H9 (cell line): ENCODE data around the gene PRR36. TPM values are rescaled to one million over a fixed set of nuclear protein-coding genes. Genes with fewer than 3 reads are reported as not detected.

Source experiments
- DNase-seq: peaks from one replicate; pipeline ENCODE4 v3.0.0-alpha.2; 2017
- H2AFZ ChIP-seq: one replicate; pipeline ENCODE4 v1.6.1; 2013; ENCODE audit warnings: mild to moderate bottlenecking, low read length, control low read depth, moderate library complexity
- H2AK5ac ChIP-seq: 2 replicates; pipeline ENCODE4 v1.6.1; 2013; ENCODE audit warnings: low read length, control low read depth, mixed read lengths; ENCODE audit not compliant: insufficient read length
- H2BK120ac ChIP-seq: one replicate; pipeline ENCODE4 v1.6.1; 2013; ENCODE audit warnings: low read depth, mild to moderate bottlenecking, low read length, control low read depth, inconsistent platforms; ENCODE audit not compliant: poor library complexity, severe bottlenecking
- H2BK12ac ChIP-seq: 2 replicates; pipeline ENCODE4 v1.6.1; 2013; ENCODE audit warnings: low read length, control low read depth, mixed read lengths, low read depth; ENCODE audit not compliant: insufficient read length
- H2BK15ac ChIP-seq: 2 replicates; pipeline ENCODE4 v1.6.1; 2013; ENCODE audit warnings: low read depth, low read length, control low read depth
- H2BK20ac ChIP-seq: one replicate; pipeline ENCODE4 v1.6.1; 2013; ENCODE audit warnings: low read depth, mild to moderate bottlenecking, low read length, control low read depth, inconsistent platforms; ENCODE audit not compliant: poor library complexity, severe bottlenecking
- H2BK5ac ChIP-seq: 2 replicates; pipeline ENCODE4 v1.6.1; 2013; ENCODE audit warnings: low read length, control low read depth, mixed read lengths; ENCODE audit not compliant: insufficient read length
- H3K14ac ChIP-seq: 2 replicates; pipeline ENCODE4 v1.6.1; 2013; ENCODE audit warnings: low read length, control low read depth; ENCODE audit not compliant: insufficient read depth
- H3K18ac ChIP-seq: 2 replicates; pipeline ENCODE4 v1.6.1; 2013; ENCODE audit warnings: low read depth, mild to moderate bottlenecking, mixed read lengths, low read length, control low read depth; ENCODE audit not compliant: insufficient read length
- H3K23ac ChIP-seq: 2 replicates; pipeline ENCODE4 v1.6.1; 2013; ENCODE audit warnings: low read length, control low read depth, mixed read lengths, low read depth; ENCODE audit not compliant: insufficient read length
- H3K23me2 ChIP-seq: 2 replicates; pipeline ENCODE4 v1.6.1; 2013; ENCODE audit warnings: low read depth, mild to moderate bottlenecking, mixed read lengths, low read length, control low read depth; ENCODE audit not compliant: insufficient read length, poor library complexity, severe bottlenecking
- H3K27ac ChIP-seq: 2 replicates; pipeline ENCODE4 v1.5.1; 2013; ENCODE audit warnings: low read length, control low read depth, mixed read lengths, low read depth; ENCODE audit not compliant: insufficient read length
- H3K27me3 ChIP-seq: 2 replicates; pipeline ENCODE4 v1.6.1; 2013; ENCODE audit warnings: low read length, control low read depth, inconsistent platforms; ENCODE audit not compliant: insufficient read depth
- H3K4ac ChIP-seq: 2 replicates; pipeline ENCODE4 v1.6.1; 2013; ENCODE audit warnings: low read depth, mild to moderate bottlenecking, control low read depth, inconsistent platforms, low read length, moderate library complexity
- H3K4me1 ChIP-seq: 2 replicates; pipeline ENCODE4 v1.6.1; 2013; ENCODE audit warnings: low read length, control low read depth, inconsistent platforms; ENCODE audit not compliant: insufficient read depth
- H3K4me2 ChIP-seq: 2 replicates; pipeline ENCODE4 v1.6.1; 2013; ENCODE audit warnings: low read length, control low read depth, mixed read lengths; ENCODE audit not compliant: insufficient read length, insufficient read depth
- H3K56ac ChIP-seq: 2 replicates; pipeline ENCODE4 v1.6.1; 2013; ENCODE audit warnings: low read depth, mild to moderate bottlenecking, mixed read lengths, low read length, control low read depth; ENCODE audit not compliant: insufficient read length
- H3K79me1 ChIP-seq: 2 replicates; pipeline ENCODE4 v1.6.1; 2013; ENCODE audit warnings: low read depth, mild to moderate bottlenecking, moderate library complexity, low read length, control low read depth, inconsistent platforms; ENCODE audit not compliant: insufficient read depth, poor library complexity, severe bottlenecking
- H3K79me2 ChIP-seq: 2 replicates; pipeline ENCODE4 v1.6.1; 2013; ENCODE audit warnings: low read length, control low read depth, inconsistent platforms; ENCODE audit not compliant: insufficient read depth
- H3K9ac ChIP-seq: 2 replicates; pipeline ENCODE4 v1.6.1; 2013; ENCODE audit warnings: low read length, control low read depth, mixed read lengths; ENCODE audit not compliant: insufficient read length; ENCODE audit errors: extremely low read depth
- H3K9me3 ChIP-seq: one replicate; pipeline ENCODE4 v1.6.1; 2013; ENCODE audit warnings: low read depth, low read length, inconsistent platforms; ENCODE audit not compliant: control insufficient read depth
- H3T11ph ChIP-seq: one replicate; pipeline ENCODE4 v1.6.1; 2013; ENCODE audit warnings: mild to moderate bottlenecking, low read length, control low read depth, inconsistent platforms
- H4K20me1 ChIP-seq: one replicate; pipeline ENCODE4 v1.6.1; 2013; ENCODE audit not compliant: control insufficient read depth, insufficient read length, insufficient read depth
- H4K5ac ChIP-seq: 2 replicates; pipeline ENCODE4 v1.6.1; 2013; ENCODE audit warnings: low read depth, mild to moderate bottlenecking, mixed read lengths, low read length, control low read depth; ENCODE audit not compliant: insufficient read length
- H4K8ac ChIP-seq: replicated peaks from 2 replicates; pipeline ENCODE4 v1.6.1; 2013; ENCODE audit warnings: low read length, control low read depth, mixed read lengths, low read depth; ENCODE audit not compliant: insufficient read length
- H4K91ac ChIP-seq: 2 replicates; pipeline ENCODE4 v1.6.1; 2013; ENCODE audit warnings: low read depth, mild to moderate bottlenecking, moderate library complexity, mixed read lengths, low read length, control low read depth; ENCODE audit not compliant: insufficient read length
- H3K27ac Mint-ChIP-seq, 3 experiments: 2 replicates in 2 of 3; 3 replicates in 1 of 3; pipeline ENCODE4 v1.8.0; 2020 to 2021; ENCODE audit warnings: mixed read lengths in 3 of 3, mild to moderate bottlenecking in 1 of 3, moderate library complexity in 1 of 3
- H3K27me3 Mint-ChIP-seq: 2 replicates; pipeline ENCODE4 v1.8.0; 2021; ENCODE audit warnings: low read depth, mild to moderate bottlenecking, moderate library complexity, mixed read lengths
- H3K36me3 Mint-ChIP-seq, 3 experiments: 2 replicates in 2 of 3; 3 replicates in 1 of 3; pipeline ENCODE4 v1.8.0; 2020 to 2021; ENCODE audit warnings: low read depth in 3 of 3, mixed read lengths in 3 of 3; ENCODE audit not compliant: insufficient read depth in 1 of 3
- H3K4me1 Mint-ChIP-seq, 2 experiments: 2 replicates each; pipeline ENCODE4 v1.8.0; 2020; ENCODE audit warnings: mixed read lengths in 2 of 2
- H3K4me3 Mint-ChIP-seq, 2 experiments: 2 replicates in 1 of 2; 3 replicates in 1 of 2; pipeline ENCODE4 v1.8.0; 2020 to 2021; ENCODE audit warnings: mild to moderate bottlenecking in 2 of 2, mixed read lengths in 2 of 2, moderate library complexity in 1 of 2
- H3K9me3 Mint-ChIP-seq, 2 experiments: 2 replicates in 1 of 2; 3 replicates in 1 of 2; pipeline ENCODE4 v1.8.0; 2020; ENCODE audit warnings: mild to moderate bottlenecking in 2 of 2, mixed read lengths in 2 of 2, moderate library complexity in 1 of 2
- WGBS: extraction: QIAGEN DNeasy Blood & Tissue Kit; methylation state at CpG from one replicate; pipeline ENCODE4 v1.1.7; 2013; ENCODE audit warnings: missing lambda C conversion rate, low lambda C conversion rate, mixed read lengths; ENCODE audit not compliant: insufficient read length; ENCODE audit errors: extremely low coverage; 5-methylcytosine and 5-hydroxymethylcytosine counted together
- total RNA-seq: library from RNA; stranded (reverse); gene quantifications from 2 replicates; pipeline ENCODE4 v1.2.1, GENCODE V29; 2021
- TF ChIP-seq, protein P1 (sequence below): fragments of 200-600 bp; sonication (generic); conservative IDR thresholded peaks from 3 replicates; pipeline ENCODE4 v1.8.0; 2021; ENCODE audit warnings: antibody characterized with exemption, mild to moderate bottlenecking

Gene PRR36
- total RNA-seq, 1 experiment from 2014 or later, result 20.4 TPM

GRCh38 chr19:7879836-7880235, 5.6 kb upstream of the PRR36 start:
- Histone ChIP-seq H2BK120ac (no peak overlapping the region), H2AFZ (no peak overlapping the region), H2BK15ac (no peak overlapping the region), H3K27ac (no peak overlapping the region), H3K23ac (no peak overlapping the region), H3K79me2 (no peaks in the 10 kb centered on the region), H3K27me3 (no peaks in the 10 kb centered on the region), H2BK12ac (no peak overlapping the region), H3K9me3 (no peaks in the 10 kb centered on the region), H2AK5ac (no peak overlapping the region), H3K23me2 (no peaks in the 10 kb centered on the region), H4K8ac (no peak overlapping the region), H4K20me1 (no peaks in the 10 kb centered on the region), H3T11ph (no peak overlapping the region), H3K4me2 (no peak overlapping the region), H3K79me1 (no peaks in the 10 kb centered on the region), H3K18ac (no peak overlapping the region), H3K14ac (no peak overlapping the region), H4K5ac (no peak overlapping the region), H2BK5ac (no peak overlapping the region), H3K4me1 (no peaks in the 10 kb centered on the region), H2BK20ac (no peak overlapping the region), H4K91ac (no peak overlapping the region), H3K56ac (no peak overlapping the region), H3K4ac (no peak overlapping the region), H3K9ac (no peak overlapping the region)
- WGBS, result no CpG with 5 or more reads among the region's 19 CpGs
- DNase-seq, result no peak
- TF ChIP-seq, protein P1, sequence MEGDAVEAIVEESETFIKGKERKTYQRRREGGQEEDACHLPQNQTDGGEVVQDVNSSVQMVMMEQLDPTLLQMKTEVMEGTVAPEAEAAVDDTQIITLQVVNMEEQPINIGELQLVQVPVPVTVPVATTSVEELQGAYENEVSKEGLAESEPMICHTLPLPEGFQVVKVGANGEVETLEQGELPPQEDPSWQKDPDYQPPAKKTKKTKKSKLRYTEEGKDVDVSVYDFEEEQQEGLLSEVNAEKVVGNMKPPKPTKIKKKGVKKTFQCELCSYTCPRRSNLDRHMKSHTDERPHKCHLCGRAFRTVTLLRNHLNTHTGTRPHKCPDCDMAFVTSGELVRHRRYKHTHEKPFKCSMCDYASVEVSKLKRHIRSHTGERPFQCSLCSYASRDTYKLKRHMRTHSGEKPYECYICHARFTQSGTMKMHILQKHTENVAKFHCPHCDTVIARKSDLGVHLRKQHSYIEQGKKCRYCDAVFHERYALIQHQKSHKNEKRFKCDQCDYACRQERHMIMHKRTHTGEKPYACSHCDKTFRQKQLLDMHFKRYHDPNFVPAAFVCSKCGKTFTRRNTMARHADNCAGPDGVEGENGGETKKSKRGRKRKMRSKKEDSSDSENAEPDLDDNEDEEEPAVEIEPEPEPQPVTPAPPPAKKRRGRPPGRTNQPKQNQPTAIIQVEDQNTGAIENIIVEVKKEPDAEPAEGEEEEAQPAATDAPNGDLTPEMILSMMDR, result no peak
- no peaks in the 10 kb centered on the region for H3K36me3 Mint-ChIP-seq
- no peak overlapping the region; a peak in 1 of 7 replicates for H3K27ac Mint-ChIP-seq
- H3K4me3 Mint-ChIP-seq, result no peak overlapping the region
- H3K9me3 Mint-ChIP-seq, result peaks cover 5 to 10% of the 10 kb centered on the region in 2 experiments; a peak in 3 of 5 replicates
- 0 out of 4 replicates have a peak, but pooled peaks cover under 1 to 2% of the 10 kb centered on the region in 2 experiments for H3K4me1 Mint-ChIP-seq
- peaks cover 6% of the 10 kb centered on the region for H3K27me3 Mint-ChIP-seq
